Hippocampal formation (tissue), 2 donors: ENCODE data around the gene PRPS1.
"Not testable (repeated sequence)": the region's sequence is repeated elsewhere in the genome, so short reads cannot be mapped to it uniquely, and the experiment has no call there.

Experiments
- DNase-seq, 2 donors: peaks; one replicate each; lab custom pipeline; 2025; lab: John Stamatoyannopoulos, UW

PRPS1 gene

GRCh38 chrX:107627838-107628661 lies at the start of gene PRPS1:
Gene PRPS1, plus strand, starts transcription at chrX:107628510. Its CDS starts 119 bp downstream, at chrX:107628629.
- DNase-seq: peak; percentile 83 to 86

DNA sequence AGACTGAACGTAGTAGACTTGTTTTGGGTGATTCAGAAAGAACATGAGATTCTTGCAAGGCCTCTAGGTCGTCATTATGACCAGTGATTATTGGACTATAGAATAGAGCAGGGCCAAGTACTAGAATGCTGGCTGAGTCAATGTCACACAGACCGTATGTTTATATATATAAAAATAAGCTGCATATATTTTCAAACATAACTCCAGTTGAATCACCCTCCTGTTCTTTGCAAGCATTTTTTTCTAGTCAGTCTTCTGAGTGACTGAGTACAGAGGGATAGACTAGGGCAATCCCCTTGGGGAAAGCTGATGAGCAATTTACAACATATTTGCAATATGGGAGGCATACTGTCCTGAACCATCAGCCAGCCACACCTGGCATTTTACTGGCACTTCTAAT lies 48.4 kb upstream of the PRPS1 start:
- no peak for DNase-seq

GRCh38 chrX:107581923-107582322 lies 46.4 kb upstream of the PRPS1 start:
- DNase-seq: no peak

DNA sequence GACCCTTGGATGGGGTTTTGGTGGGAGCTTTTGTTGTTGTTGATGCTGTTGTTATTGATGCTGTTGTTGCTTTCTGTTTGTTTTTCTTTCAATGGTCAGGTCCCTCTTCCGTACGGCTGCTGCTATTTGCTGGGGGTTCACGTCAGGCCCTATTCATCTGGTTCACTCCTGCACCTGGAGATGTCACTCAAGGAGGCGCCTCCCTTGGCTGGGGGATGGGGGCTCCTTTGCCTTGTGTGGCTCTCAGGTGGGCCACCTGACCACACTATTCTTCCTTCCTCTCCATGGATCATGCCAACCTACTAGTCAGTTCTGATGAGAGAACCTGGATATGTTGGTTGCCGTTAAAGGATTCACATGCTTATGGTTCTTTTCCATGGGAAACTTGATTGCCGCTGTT lies 39.1 kb upstream of the PRPS1 start:
- DNase-seq: no peak

GRCh38 chrX:107596651-107597050 lies 31.7 kb upstream of the PRPS1 start:
- DNase-seq: no peak

DNA sequence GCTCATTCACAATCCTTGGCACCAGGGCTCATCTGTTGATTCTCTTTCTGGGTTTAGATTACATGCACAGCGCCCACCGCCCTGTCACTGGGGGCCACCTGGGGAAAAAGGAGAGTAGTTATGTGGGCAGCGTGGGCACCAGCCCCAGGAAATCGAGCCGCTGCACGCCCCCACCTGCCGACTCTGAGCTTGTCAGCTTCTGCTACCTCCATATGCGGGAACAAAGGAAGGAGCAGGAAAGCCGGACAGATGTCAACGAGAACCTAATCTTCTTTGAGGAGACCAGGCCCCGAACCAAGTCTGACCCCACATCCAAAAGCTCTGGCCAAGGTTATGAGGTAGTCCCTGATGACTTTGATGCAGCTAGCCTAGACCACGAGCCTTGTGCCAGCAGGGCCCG lies 31.0 kb upstream of the PRPS1 start:
- DNase-seq: no peak

DNA sequence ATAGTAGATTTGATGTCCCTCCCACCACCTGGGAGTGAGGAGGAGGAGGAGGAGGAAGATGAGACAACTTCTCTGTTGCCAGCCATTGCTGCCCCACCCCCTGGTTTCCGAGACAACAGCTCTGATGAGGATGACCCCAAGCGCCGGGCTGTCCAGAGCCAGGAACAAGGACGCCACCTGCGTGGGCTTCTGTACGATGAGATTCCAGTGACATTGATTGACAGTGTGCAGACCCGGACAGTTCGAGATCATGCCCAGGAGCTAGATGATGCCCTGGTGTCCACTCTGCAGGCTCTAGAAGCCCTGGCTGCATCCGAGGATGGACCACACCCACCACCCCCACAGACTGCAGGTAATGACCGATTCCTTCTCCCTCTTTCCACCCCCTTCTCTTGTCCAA lies 30.5 kb upstream of the PRPS1 start:
- DNase-seq: no peak

DNA sequence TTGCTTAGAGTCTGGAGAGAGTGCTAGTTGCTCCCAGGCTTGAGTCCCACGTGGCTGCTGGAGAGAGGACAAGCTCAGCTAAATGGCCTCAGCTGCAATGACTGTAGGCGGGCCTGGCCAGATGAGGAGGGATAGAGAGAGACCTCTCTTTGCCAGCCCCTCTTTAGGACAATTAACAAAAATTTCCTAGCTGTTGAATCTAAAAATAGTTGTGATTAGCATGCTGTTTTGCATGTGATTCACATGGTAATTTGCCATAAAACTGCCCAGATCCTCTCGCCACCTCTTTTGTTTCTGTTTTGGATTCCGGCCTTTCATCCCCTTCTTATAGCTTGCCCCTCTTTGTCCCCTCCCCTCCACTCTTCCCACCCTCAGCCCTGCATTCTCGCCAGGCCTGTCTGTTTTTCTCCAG lies 28.9 kb upstream of the PRPS1 start:
- DNase-seq: no peak

GRCh38 chrX:107600366-107600765 lies 27.9 kb upstream of the PRPS1 start:
- DNase-seq: no peak

- DNase-seq: no peak
Observed at GRCh38 chrX:107601326-107601725, 27.0 kb upstream of the PRPS1 start.

GRCh38 chrX:107601759-107602158 lies 26.6 kb upstream of the PRPS1 start:
- DNase-seq: no peak

- no peak for DNase-seq
Observed at GRCh38 chrX:107602694-107603239, 25.5 kb upstream of the PRPS1 start.

- DNase-seq: no peak
Observed at GRCh38 chrX:107603429-107604159, 24.7 kb upstream of the PRPS1 start.

DNA sequence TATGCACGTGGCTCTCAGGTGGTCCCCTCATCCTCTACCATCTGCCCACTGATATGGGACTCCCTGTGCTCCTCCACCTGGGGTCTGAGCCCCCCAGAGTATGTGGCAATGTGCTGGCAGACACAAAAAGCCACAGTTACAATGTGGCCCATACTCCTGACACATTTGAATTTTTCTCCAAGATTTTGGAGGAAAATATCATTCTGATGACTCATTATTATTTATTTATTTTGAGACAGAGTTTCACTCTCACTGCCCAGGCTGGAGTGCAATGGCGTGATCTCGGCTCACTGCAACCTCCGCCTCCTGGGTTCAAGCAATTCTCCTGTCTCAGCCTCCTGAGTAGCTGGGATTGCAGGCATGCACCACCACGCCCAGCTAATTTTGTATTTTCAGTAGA lies 19.2 kb upstream of the PRPS1 start:
- DNase-seq: not testable (repeated sequence)

DNA sequence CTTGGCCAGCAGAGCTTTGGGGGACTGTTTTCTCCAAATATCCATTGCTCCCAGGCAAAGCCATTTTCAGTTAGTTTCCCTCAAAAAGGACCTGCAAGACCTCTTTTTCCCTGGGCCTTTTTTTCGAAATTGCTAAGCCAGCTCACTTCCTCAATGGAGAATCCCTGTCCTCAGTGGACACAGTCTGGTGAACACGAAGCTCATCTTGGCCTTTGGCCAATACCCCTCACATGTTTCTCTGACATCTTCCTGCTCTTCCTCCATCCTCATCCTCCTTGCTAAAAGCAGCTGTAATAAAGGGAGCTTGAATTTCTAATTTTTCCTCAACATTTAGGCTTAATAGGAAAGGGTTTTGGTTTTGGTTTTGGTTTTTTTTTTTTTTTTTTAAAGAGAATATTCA lies 17.6 kb upstream of the PRPS1 start:
- no peak for DNase-seq

GRCh38 chrX:107619885-107620322 lies 8.4 kb upstream of the PRPS1 start:
- no peak for DNase-seq

- DNase-seq: no peak
Observed at GRCh38 chrX:107624893-107625292, 3.4 kb upstream of the PRPS1 start.

- no peak for DNase-seq
Observed at GRCh38 chrX:107625739-107626138, 2.6 kb upstream of the PRPS1 start.

- DNase-seq: no peak
Observed at GRCh38 chrX:107626481-107626880, 1.8 kb upstream of the PRPS1 start.

GRCh38 chrX:107626916-107627315 lies 1.4 kb upstream of the PRPS1 start:
- no peak for DNase-seq

DNA sequence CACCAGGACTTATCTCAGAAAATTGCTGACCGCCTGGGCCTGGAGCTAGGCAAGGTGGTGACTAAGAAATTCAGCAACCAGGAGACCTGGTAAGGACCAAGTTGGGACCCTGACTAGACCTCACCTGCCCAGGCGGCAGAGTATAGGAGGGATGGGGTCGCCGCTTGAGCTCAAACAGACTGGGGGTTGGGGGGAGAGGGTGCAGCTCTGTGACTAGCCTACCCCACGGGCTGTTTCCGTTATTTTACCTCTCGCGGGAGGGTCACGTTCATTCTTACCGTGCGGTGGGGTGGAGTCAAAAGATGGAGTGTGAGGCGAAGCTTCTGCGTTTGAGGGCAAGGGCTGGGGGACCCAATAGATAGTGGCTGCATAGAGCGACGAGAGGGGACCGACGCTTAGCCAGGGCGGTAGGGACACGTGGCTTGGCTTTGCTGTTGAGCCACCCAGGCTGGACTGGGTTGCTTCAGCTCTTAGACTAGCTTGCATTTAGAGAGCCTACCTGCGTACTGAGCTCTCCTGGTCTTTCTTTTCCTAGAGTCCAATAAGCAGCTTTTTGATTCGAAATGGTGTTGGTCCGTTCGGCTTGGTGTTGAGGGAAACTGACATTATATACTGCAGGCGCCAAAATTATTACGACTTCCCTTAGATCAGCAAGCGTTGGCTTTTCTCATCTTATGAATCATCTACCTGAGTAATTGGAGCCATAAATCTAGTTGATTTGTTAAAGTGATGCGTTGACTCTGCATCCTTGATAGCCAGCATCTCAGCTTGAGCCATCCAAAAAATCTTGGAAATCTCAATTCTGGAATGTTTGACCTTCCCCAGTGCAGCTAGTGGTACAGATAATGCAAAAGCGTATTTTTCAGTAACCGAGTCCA lies 591 bp downstream of the PRPS1 start:
- DNase-seq: peak; percentile 27 to 41

DNA sequence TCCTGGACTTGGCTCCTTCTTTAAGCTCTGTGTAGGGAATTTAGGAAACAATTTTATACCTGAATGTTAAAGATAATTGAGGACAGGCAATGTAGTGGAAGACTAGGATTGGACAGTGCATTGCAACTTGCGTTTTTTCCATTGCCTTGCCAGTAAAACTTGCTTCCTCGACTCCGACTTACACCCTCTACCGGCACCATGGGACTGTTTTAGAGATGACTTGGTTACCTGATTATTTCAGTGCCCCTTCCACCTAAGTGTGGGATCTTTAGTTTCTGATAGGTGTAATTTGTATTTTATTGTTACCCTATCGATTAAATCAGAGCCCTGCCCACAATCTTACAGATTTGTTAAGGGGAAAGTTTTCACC lies 1.2 kb downstream of the PRPS1 start:
- DNase-seq: no peak
